GM19238 (cell line): ENCODE data around the gene SDK1.

Source experiments
- DNase-seq: peaks from one replicate; pipeline ENCODE4 v3.0.0; 2011; ENCODE audit warnings: low spot score; ENCODE audit not compliant: insufficient read length

SDK1 gene

DNA sequence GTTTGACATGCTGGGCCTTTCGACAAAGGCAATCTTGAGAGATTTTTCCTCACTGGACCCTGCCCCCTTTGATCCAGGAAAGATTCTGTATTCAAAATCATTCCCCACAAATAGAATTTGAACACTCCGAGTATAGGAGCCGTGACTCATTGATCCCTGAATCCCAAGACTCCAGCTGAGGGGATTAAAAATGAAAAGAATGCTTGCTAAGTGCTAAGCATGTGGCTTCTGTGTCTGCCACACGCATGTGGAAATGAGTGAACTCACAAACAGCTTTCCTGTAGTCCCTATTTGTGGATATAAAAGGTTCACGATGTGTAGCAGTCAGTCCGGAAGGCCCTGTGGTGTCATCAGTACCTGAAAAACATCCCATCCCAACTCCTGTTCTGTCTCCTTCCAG is 674.3 kb downstream of the SDK1 start:
- DNase-seq = no peak

- no peak for DNase-seq
Observed at GRCh38 chr7:3977391-3977790, 676.3 kb downstream of the SDK1 start.

DNA sequence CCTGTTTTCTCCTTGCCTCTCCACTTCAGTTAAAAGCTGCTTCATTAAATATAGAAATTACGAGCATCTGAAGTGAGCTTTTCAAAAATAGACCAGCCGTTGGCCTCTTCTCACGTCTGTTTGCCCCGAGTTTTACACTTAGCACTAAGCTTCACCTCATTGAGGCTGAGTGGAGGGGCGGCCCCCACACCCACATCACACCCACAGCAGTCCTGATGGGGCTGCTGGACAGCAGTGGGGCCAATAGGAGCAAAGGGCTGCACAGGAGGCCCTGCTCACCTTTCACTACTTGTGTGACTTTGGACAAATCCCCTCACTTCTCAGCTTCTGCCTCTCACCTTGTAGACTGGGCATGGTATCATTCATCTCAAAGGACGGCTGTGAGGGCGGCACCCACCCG is 677.8 kb downstream of the SDK1 start:
- DNase-seq = no peak

DNA sequence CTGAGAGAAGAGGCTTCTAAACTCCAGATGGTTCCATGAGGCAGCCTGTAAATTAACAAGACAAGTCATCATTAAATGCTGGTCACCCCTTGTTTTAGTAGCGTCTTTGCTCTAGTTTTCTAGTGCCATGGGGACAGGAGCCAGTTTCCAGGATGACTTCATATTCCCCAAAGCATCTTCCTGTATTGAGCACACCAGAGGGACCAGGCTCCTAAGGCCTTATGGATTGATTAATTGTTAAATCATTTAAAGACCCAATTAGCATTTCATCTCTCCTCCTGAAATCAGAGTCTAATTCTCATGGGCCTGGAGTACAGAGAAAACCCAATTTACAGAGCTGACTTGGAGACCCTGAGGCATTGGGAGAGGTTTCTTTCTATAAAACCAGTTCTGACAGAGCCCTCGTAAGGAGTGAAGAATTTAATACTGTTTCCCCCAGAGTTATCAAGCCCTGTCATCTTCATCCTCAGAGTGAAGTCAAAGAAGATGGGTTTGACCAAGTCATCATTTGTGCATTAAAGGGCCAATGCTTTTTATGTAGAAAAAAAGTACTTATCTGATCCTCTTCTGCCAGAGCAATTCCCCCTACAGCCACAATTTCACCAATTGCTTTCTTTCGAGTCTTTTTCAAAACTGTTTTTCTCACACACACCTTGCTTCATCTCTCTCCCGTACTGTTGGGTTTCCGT is 678.7 kb downstream of the SDK1 start:
- no peak for DNase-seq

GRCh38 chr7:3980300-3980643 is 679.2 kb downstream of the SDK1 start:
- no peak for DNase-seq

DNA sequence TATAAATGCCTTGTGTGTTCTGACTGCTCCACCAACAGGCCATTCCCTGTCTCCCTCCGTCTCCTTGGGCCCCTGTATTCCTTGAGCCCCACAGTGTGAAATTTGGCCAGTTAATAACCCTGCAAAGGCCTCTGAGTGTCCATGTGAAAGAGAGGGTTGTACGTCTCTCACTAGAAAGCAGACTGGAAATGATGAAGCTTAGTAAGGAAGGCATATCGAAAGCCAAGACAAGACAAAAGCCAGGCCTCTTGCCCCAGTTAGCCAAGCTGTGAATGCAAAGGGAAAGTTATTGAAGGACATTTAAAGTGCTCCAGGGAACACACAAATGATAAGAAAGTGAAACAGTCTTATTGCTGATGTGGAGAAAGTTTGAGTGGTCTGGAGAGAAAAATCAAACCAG is 680.2 kb downstream of the SDK1 start:
- no peak for DNase-seq

DNA sequence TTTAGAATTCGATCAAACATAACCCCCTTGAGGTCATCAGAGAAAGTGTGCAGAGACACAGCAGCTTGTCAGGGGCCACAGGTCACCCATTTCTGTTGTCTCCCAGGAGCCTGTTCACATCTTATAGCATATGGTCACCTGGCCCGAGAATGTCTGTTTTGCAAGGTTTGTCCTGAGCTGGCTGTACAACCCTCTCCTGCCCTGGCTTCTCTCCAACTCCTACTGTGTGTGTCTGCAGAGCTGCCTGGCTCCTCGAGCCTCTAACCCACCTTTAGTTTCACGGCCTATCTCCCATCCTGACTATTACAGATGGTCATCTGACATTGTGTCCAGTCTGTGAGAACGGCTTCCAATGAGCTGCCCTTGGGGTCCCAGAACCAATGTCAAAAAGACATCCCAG is 683.4 kb downstream of the SDK1 start:
- DNase-seq = no peak

GRCh38 chr7:3986927-3987326 is 685.9 kb downstream of the SDK1 start:
- DNase-seq = no peak

- no peak for DNase-seq
Observed at GRCh38 chr7:3987426-3987927, 686.4 kb downstream of the SDK1 start.

- DNase-seq = no peak
Observed at GRCh38 chr7:3989723-3990122, 688.7 kb downstream of the SDK1 start.

GRCh38 chr7:3991731-3992231 is 690.7 kb downstream of the SDK1 start:
- DNase-seq = no peak

GRCh38 chr7:3992841-3993240 is 691.8 kb downstream of the SDK1 start:
- no peak for DNase-seq

- no peak for DNase-seq
Observed at GRCh38 chr7:3994764-3995163, 693.7 kb downstream of the SDK1 start.

DNA sequence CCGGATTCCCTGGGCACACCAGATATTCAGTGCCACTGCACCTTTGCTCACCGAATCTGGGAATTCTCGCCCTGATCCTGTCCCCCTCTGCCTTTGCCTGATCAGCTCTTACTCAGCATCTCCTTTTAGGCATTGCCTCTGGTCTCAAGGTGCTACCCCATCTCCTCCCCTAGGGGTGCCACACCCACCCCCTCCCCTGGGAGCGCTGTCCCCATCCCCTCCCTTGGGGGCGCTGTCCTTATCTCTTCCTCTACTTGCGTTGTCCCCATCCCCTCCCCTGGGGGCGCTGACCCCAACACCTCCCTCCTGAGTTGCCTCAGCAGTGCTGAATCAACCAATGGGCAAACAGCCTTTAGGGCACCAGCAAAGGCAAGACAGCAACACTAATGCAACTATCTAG is 694.1 kb downstream of the SDK1 start:
- no peak for DNase-seq

DNA sequence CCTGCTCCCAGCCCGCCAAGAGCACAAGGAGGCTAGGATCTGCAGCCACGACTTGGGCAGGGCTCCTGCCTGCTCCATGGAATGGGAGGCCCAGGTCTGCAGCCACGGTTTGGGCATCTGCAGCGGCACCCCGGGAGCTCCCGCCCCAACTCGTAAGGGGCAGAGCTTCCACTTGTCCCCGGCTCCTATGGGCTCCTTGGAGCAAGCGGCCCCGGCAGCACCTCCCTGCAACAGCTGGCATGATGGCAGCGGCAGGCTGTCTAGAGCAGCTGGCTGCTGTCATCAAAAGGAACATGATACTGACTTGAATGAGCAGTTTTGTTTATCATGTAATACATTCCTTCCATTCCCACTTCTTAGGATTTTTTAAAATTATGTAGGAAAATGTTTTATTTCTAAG is 697.0 kb downstream of the SDK1 start:
- no peak for DNase-seq

- no peak for DNase-seq
Observed at GRCh38 chr7:4000139-4000538, 699.1 kb downstream of the SDK1 start.

DNA sequence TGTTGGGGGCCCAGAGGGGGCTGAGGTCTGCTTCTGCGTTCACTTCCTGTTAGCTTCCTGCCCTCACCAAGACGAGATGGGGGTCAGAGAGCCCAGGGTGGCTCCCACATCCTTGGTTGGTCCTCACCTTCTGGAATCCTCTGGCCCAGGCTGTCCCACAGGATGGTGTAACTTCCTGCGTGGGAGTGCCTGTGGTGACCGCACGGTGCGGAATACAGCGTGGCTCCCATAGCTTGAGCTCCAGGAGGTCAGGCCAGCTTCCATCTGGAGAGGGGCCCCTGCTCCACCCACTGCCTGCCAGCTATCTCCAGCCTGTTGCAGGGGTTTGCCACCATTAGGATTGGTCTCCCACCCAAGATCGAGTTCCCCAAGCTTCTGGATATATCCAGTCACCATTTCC is 699.9 kb downstream of the SDK1 start:
- DNase-seq = no peak

DNA sequence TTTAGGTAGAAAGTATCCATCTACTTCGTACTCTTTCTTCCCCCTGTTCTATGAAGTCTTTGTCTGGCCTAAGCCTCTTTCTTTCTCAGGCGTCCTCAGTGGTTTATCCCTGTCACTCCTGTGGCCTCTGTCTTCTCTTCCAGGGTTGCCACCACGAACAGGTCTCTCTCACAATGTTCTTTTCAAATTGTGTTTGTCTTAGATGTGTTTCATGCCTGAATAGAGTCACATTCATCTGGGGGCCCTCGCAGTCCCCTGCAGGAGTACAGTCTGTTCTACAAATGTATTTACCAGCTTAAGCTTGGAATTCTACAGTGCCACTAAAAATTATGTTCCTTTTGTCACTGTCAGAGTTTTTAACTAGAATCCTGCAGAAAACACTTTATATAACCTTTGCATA is 700.7 kb downstream of the SDK1 start:
- DNase-seq = no peak

DNA sequence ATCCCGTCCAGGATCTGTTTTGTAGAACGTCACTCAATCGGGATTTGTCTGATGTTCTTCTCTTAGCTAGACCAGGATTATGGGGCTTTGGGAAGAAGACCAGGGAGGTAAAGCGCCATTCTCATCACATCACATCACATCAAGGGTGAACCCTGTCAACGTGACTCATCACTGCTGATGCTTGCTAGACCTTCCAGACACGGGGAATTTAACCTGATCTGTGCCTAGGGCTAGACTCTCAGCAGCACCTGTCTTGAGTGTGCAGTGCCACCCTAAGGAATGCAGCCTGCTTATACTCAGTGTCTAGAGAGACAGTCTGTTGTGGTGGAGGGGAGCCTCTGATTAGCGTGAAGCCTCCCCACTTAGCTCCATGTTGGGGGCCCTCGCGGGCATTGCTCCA is 702.5 kb downstream of the SDK1 start:
- DNase-seq = no peak

DNA sequence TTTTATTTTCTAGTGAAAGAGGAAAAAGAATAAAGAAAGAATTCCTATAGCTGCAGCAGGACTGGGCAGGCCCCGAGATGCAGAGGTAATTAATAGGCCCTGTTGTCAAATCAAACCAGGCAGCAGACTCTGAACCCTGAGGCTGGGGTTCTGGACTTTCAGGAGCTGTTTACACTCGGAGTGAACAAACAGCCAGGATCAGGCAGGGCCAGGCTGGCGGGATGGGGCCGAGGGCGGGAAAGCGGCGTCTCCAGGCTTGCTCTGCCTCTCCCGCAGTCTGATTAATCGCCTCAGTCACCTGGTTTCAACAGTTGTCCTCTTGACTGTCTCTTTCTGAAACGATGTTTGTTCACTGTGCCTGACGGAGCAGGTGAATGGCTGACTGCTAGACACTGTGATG is 705.6 kb downstream of the SDK1 start:
- no peak for DNase-seq

- no peak for DNase-seq
Observed at GRCh38 chr7:4009211-4010060, 708.4 kb downstream of the SDK1 start.

GRCh38 chr7:4010061-4010605 is 709.1 kb downstream of the SDK1 start:
- no peak for DNase-seq
